GM12801 (cell line): ENCODE data around the gene RNU5D-1.

ENCODE experiments used
- TF ChIP-seq, protein P1 (sequence below): IDR thresholded peaks from one replicate; pipeline ENCODE4 v1.5.1; 2011; ENCODE audit warnings: control low read depth; ENCODE audit not compliant: insufficient read length; ENCODE audit errors: extremely low read depth

RNU5D-1 gene

DNA sequence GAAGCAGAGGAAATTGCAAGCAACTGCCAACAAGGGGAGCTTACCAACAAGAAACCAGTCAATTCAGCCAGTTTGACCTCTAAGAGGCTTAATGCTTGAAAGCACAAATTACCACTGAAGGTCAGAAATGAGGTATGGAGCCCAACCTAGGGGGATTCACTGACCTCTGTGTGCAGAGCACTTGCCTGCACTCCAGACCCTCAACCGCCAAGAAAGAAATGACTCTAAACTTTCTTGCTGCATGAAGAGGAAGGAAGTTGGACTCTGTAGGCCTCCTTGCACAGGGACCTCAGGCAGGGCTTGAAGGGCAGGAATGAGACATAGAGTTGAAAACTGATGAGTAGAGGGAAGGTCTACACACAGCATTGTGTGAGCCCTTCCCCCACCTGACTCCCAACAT lies 46.4 kb downstream of the RNU5D-1 start:
- TF ChIP-seq, protein P1, sequence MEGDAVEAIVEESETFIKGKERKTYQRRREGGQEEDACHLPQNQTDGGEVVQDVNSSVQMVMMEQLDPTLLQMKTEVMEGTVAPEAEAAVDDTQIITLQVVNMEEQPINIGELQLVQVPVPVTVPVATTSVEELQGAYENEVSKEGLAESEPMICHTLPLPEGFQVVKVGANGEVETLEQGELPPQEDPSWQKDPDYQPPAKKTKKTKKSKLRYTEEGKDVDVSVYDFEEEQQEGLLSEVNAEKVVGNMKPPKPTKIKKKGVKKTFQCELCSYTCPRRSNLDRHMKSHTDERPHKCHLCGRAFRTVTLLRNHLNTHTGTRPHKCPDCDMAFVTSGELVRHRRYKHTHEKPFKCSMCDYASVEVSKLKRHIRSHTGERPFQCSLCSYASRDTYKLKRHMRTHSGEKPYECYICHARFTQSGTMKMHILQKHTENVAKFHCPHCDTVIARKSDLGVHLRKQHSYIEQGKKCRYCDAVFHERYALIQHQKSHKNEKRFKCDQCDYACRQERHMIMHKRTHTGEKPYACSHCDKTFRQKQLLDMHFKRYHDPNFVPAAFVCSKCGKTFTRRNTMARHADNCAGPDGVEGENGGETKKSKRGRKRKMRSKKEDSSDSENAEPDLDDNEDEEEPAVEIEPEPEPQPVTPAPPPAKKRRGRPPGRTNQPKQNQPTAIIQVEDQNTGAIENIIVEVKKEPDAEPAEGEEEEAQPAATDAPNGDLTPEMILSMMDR, result no peak

DNA sequence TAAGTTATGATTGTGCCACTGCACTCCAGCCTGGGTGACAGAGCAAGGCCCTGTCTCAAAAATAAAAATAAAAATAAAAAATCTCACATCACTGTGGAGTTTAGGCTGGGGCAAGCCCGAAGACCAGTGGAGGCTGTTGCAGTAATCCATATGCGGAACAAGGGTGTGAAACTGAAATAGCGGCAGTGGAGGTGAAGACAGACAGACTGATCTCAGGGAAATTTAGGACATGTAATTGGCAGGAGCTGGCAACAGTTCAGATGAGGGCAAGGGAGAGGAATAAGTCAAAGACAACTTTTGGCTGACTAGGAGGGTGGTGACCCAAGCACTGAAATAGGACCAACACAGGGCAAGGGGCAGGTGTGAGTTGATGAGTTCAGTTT lies 48.1 kb downstream of the RNU5D-1 start:
- TF ChIP-seq, protein P1, result no peak

GRCh38 chr1:44681905-44682882 lies 48.8 kb downstream of the RNU5D-1 start:
- TF ChIP-seq, protein P1, result no peak
